ENCODE measurements around the gene C15orf62.

DNA sequence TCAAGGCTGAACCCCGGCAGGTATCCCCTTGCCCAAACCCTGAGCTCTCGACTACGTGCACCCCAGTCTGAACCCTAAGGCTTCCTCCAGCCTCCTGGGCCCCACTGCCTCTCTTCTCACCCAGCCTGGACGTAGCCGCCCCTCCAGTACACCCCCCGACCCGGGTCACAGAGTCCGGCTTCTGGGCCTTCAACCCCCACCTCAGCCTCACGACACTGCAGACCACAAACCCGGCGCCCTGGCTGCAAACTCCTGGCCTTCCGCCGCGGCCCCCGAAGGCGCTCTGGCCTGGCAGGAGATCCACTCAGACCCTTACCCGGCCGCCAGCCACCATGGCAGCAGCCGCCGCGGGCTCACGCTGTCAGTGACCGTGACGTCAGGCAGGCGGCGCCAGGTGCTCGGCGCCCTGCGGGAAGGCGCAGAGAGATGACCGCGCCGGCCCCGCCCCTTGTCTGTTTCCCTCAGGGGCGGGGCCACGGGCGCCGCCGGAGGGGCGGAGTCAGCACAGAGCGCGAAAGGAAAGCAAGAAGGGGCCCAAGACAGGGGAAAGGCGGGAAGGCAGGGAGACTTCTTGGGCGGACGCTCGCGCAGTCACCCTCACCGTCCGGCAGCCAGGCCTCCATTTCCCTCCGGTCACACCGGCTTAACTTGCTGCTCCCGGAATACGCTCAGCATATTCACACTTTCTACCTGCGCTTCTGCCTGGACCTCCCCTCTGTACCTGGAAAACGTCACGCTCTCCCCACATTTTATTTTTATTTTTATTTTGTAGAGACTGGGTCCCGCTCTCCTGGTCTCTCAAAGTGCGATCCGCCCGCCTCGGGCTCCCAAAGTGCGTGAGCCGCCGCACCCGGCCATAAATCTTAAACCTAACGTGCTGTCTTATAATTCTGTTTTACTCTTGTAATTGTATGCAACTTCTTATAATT, 14.6 kb upstream of the C15orf62 start, which contains the start of gene RMDN3:
- no peak for TF ChIP-seq CTCF (IDR thresholded peaks at IDR 0.05; ENCODE audit: low read depth, low read length)
- no peak for TF ChIP-seq EZH2phosphoT487 (IDR thresholded peaks at IDR 0.05; ENCODE audit: low read depth)
